Testis (tissue), 2 donors: ENCODE data around the gene PPP1R14C.

ENCODE experiments used
- POLR2A ChIP-seq: fragments of 450-650 bp; IDR thresholded peaks from one replicate; pipeline ENCODE4 v1.6.1; 2017; ENCODE audit warnings: antibody characterized with exemption, mild to moderate bottlenecking, moderate library complexity
- TF ChIP-seq, protein P1 (sequence below), 3 experiments: fragments of 450-650 bp in 2 of 3; fragments of 200-600 bp in 1 of 3; sonication (generic) in 1 of 3; IDR thresholded peaks; one replicate each; pipeline ENCODE4 v1.5.1; 2016 to 2019; ENCODE audit warnings: antibody characterized with exemption in 3 of 3, mild to moderate bottlenecking in 2 of 3, moderate library complexity in 1 of 3

DNA sequence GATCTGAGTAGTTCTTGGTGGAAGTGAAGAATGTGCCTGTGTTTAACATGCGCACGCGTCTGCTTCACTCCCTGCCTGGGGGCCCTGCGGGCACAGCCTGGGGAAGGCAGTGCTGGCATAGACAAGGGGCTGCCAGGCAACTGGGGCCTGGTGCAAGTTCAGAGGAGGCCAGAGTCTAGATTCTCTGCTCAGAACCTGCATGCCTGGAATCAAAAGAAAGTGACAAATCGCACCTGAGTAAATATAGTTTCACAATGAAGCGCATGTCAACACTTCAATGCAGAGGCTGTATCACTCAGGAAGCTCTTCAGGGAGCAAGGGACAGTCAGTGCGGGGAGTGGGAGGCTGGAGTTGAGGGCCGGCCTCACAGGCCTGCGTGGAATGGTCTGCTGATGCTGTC lies 24.2 kb upstream of the PPP1R14C start:
- TF ChIP-seq, protein P1, sequence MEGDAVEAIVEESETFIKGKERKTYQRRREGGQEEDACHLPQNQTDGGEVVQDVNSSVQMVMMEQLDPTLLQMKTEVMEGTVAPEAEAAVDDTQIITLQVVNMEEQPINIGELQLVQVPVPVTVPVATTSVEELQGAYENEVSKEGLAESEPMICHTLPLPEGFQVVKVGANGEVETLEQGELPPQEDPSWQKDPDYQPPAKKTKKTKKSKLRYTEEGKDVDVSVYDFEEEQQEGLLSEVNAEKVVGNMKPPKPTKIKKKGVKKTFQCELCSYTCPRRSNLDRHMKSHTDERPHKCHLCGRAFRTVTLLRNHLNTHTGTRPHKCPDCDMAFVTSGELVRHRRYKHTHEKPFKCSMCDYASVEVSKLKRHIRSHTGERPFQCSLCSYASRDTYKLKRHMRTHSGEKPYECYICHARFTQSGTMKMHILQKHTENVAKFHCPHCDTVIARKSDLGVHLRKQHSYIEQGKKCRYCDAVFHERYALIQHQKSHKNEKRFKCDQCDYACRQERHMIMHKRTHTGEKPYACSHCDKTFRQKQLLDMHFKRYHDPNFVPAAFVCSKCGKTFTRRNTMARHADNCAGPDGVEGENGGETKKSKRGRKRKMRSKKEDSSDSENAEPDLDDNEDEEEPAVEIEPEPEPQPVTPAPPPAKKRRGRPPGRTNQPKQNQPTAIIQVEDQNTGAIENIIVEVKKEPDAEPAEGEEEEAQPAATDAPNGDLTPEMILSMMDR (IDR thresholded peaks at IDR 0.05) = no peak
- no peak for TF ChIP-seq POLR2A
